CD14-positive monocyte (primary cell): ENCODE results near the gene EXOC2. TPM values are rescaled to one million over a fixed set of nuclear protein-coding genes. Genes with fewer than 3 reads are reported as not detected.

Source experiments
- DNase-seq, 3 donors: peaks; one replicate each; pipeline ENCODE4 v3.0.0-alpha.2; 2011 to 2022
- H2AFZ ChIP-seq: 2 replicates; pipeline ENCODE4 v1.6.0; 2012; ENCODE audit warnings: mild to moderate bottlenecking, low read depth, low read length, inconsistent platforms; ENCODE audit not compliant: insufficient read depth, poor library complexity, severe bottlenecking
- H3K27ac ChIP-seq, 2 donors: 1 replicate in 1 of 2; 2 replicates in 1 of 2; pipeline ENCODE4 v1.5.1; 2012 to 2013; ENCODE audit warnings: low read length in 2 of 2, control low read depth in 1 of 2, inconsistent platforms in 1 of 2, low read depth in 1 of 2, mild to moderate bottlenecking in 1 of 2
- H3K27me3 ChIP-seq, 2 donors: one replicate each; pipeline versions ENCODE4 v1.6.0 to v1.6.1; 2011 to 2013; ENCODE audit warnings: low read length in 2 of 2; ENCODE audit not compliant: control insufficient read depth in 2 of 2, insufficient read depth in 2 of 2
- H3K36me3 ChIP-seq, 2 donors: replicated peaks in 1 of 2; 1 replicate in 1 of 2; 2 replicates in 1 of 2; pipeline versions ENCODE4 v1.5.1 to v1.6.1; 2012 to 2013; ENCODE audit warnings: low read length in 2 of 2, control low read depth in 1 of 2, inconsistent platforms in 1 of 2, mild to moderate bottlenecking in 1 of 2; ENCODE audit not compliant: insufficient read depth in 2 of 2, control insufficient read depth in 1 of 2
- H3K4me1 ChIP-seq, 2 donors: 1 replicate in 1 of 2; 2 replicates in 1 of 2; pipeline versions ENCODE4 v1.5.1 to v1.6.1; 2012 to 2013; ENCODE audit warnings: low read length in 2 of 2, control low read depth in 1 of 2, inconsistent platforms in 1 of 2, mild to moderate bottlenecking in 1 of 2, moderate library complexity in 1 of 2; ENCODE audit not compliant: insufficient read depth in 2 of 2, control insufficient read depth in 1 of 2
- H3K4me2 ChIP-seq: replicated peaks from 2 replicates; pipeline ENCODE3; 2012; ENCODE audit warnings: low read length, moderate library complexity, mild to moderate bottlenecking; ENCODE audit not compliant: poor library complexity, severe bottlenecking; ENCODE audit errors: extremely low read depth
- H3K4me3 ChIP-seq, 3 experiments: fragments of 200-600 bp in 1 of 3; sonication (generic) in 1 of 3; replicated peaks in 1 of 3; 1 replicate in 2 of 3; 2 replicates in 1 of 3; pipeline ENCODE4 v1.5.1; 2011 to 2013; ENCODE audit warnings: low read length in 3 of 3, mild to moderate bottlenecking in 3 of 3, control low read depth in 2 of 3, low read depth in 2 of 3, inconsistent platforms in 1 of 3, moderate library complexity in 1 of 3
- H3K79me2 ChIP-seq: 2 replicates; pipeline ENCODE4 v1.6.0; 2012; ENCODE audit warnings: mild to moderate bottlenecking, control low read depth, inconsistent platforms, low read length, moderate library complexity; ENCODE audit not compliant: insufficient read depth
- H3K9ac ChIP-seq: 2 replicates; pipeline ENCODE4 v1.6.0; 2017; ENCODE audit warnings: low read length, mild to moderate bottlenecking; ENCODE audit not compliant: insufficient read depth, poor library complexity, severe bottlenecking
- H3K9me3 ChIP-seq, 2 donors: replicated peaks in 1 of 2; 1 replicate in 1 of 2; 2 replicates in 1 of 2; pipeline versions ENCODE4 v1.5.1 to v1.6.1; 2012 to 2013; ENCODE audit warnings: low read length in 2 of 2, control low read depth in 1 of 2; ENCODE audit not compliant: control insufficient read depth in 1 of 2, insufficient read depth in 1 of 2
- H4K20me1 ChIP-seq: 2 replicates; pipeline ENCODE4 v1.6.0; 2012; ENCODE audit warnings: mild to moderate bottlenecking, low read length, control low read depth, moderate library complexity; ENCODE audit not compliant: insufficient read depth
- H3K27ac Mint-ChIP-seq, 7 donors: one replicate each; pipeline ENCODE4 v1.8.0; 2020; ENCODE audit warnings: mild to moderate bottlenecking in 7 of 7, mixed read lengths in 7 of 7, moderate library complexity in 6 of 7, inconsistent platforms in 2 of 7
- H3K27me3 Mint-ChIP-seq, 3 donors: one replicate each; pipeline ENCODE4 v1.8.0; 2021 to 2022; ENCODE audit warnings: low read depth in 3 of 3, mild to moderate bottlenecking in 3 of 3, mixed read lengths in 3 of 3, moderate library complexity in 3 of 3, inconsistent platforms in 1 of 3
- H3K36me3 Mint-ChIP-seq, 2 donors: one replicate each; pipeline ENCODE4 v1.8.0; 2020; ENCODE audit warnings: mixed read lengths in 2 of 2, inconsistent platforms in 1 of 2, mild to moderate bottlenecking in 1 of 2
- H3K4me1 Mint-ChIP-seq: one replicate; pipeline ENCODE4 v1.8.0; 2020; ENCODE audit warnings: mild to moderate bottlenecking, mixed read lengths
- H3K4me3 Mint-ChIP-seq, 2 donors: one replicate each; pipeline ENCODE4 v1.8.0; 2020; ENCODE audit warnings: mild to moderate bottlenecking in 2 of 2, mixed read lengths in 2 of 2, moderate library complexity in 1 of 2
- H3K9me3 Mint-ChIP-seq, 7 donors: one replicate each; pipeline ENCODE4 v1.8.0; 2020 to 2022; ENCODE audit warnings: mixed read lengths in 7 of 7, mild to moderate bottlenecking in 6 of 7, moderate library complexity in 6 of 7, inconsistent platforms in 2 of 7
- WGBS: methylation state at CpG from one replicate; pipeline ENCODE4 v1.1.5; 2013; ENCODE audit warnings: missing lambda C conversion rate; ENCODE audit not compliant: insufficient coverage; 5-methylcytosine and 5-hydroxymethylcytosine counted together
- intact Hi-C, 2 donors: fragments of 100-400 bp; cut with micrococcal nuclease; formaldehyde crosslinking; loops; one replicate each; pipeline versions ENCODE4 v1.15.0 to v1.15.1; 2023
- polyA plus RNA-seq, 3 donors: library from polyadenylated mRNA; depleted of rRNA in 1 of 3; unstranded in 2 of 3; stranded (reverse) in 1 of 3; fragments of 300-500 nt in 2 of 3; fragments of >200 nt in 1 of 3; fragmentation: Illumina TruSeq in 2 of 3; gene quantifications; 1 replicate in 2 of 3; 2 replicates in 1 of 3; pipeline ENCODE4 v1.2.3, GENCODE V29; 2012 to 2021
- TF ChIP-seq, protein P1 (sequence below): fragments of 200-600 bp; IDR thresholded peaks from one replicate; pipeline ENCODE4 v1.8.0; 2022; ENCODE audit warnings: antibody characterized with exemption, mild to moderate bottlenecking

Gene EXOC2
- polyA plus RNA-seq, 3 donors: 7.5 to 15.5 (median 12.0) TPM

GRCh38 chr6:650098-650497 is 42.8 kb downstream of the EXOC2 start:
- Histone ChIP-seq H3K9me3 (no peaks in the 10 kb centered on the region), H3K4me3 (no peak overlapping the region), H3K27ac (no peak overlapping the region), H3K36me3 (no peaks in the 10 kb centered on the region), H3K9ac (no peak overlapping the region), H3K4me2 (no peak overlapping the region), H3K4me1 (peaks cover 0 to 4% of the 10 kb centered on the region in 2 donors), H3K79me2 (peaks cover 3% of the 10 kb centered on the region), H2AFZ (no peak overlapping the region), H4K20me1 (peaks cover 9% of the 10 kb centered on the region), H3K27me3 (no peaks in the 10 kb centered on the region)
- no peak overlapping the region for H3K4me3 Mint-ChIP-seq
- intact Hi-C loops: no loop called here
- WGBS: no CpG with 5 or more reads among the region's 4 CpGs
- H3K4me1 Mint-ChIP-seq: peaks cover 3% of the 10 kb centered on the region
- H3K36me3 Mint-ChIP-seq: peaks cover 3 to 8% of the 10 kb centered on the region in 2 donors
- no peak for DNase-seq
- TF ChIP-seq, protein P1, sequence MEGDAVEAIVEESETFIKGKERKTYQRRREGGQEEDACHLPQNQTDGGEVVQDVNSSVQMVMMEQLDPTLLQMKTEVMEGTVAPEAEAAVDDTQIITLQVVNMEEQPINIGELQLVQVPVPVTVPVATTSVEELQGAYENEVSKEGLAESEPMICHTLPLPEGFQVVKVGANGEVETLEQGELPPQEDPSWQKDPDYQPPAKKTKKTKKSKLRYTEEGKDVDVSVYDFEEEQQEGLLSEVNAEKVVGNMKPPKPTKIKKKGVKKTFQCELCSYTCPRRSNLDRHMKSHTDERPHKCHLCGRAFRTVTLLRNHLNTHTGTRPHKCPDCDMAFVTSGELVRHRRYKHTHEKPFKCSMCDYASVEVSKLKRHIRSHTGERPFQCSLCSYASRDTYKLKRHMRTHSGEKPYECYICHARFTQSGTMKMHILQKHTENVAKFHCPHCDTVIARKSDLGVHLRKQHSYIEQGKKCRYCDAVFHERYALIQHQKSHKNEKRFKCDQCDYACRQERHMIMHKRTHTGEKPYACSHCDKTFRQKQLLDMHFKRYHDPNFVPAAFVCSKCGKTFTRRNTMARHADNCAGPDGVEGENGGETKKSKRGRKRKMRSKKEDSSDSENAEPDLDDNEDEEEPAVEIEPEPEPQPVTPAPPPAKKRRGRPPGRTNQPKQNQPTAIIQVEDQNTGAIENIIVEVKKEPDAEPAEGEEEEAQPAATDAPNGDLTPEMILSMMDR: no peak
- no peak overlapping the region for H3K27ac Mint-ChIP-seq
- H3K9me3 Mint-ChIP-seq: peaks cover 0 to 3% (median 0%) of the 10 kb centered on the region in 7 donors
- H3K27me3 Mint-ChIP-seq: peaks cover 0 to 2% (median 0%) of the 10 kb centered on the region in 3 donors

DNA sequence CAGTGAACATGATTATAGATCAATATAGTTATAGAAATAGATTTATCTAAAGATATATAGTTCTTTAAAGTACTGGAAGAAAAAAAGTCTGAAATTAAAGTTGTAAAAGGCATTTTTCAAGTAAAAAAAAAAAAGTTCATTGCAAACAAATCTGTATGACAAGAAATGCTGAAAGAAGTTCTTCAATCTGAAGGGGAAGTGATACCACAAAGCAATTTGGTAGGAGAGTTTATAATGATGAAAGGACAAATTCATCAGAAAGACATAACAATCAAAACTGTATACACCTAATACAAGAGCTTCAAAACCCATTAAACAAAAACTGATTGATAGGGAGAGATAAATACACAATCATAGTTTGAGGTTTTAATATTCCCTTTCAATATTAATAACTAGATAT is 50.1 kb downstream of the EXOC2 start:
- peaks cover 0 to 4% of the 10 kb centered on the region in 2 donors for H3K4me1 ChIP-seq
- H3K27me3 ChIP-seq: no peaks in the 10 kb centered on the region
- H3K79me2 ChIP-seq: peaks cover 3% of the 10 kb centered on the region
- H3K9ac ChIP-seq: no peak overlapping the region
- TF ChIP-seq, protein P1: no peak
- intact Hi-C loops: no loop called here
- no peak overlapping the region for H2AFZ ChIP-seq
- H3K4me2 ChIP-seq: no peak overlapping the region
- H3K36me3 Mint-ChIP-seq: peaks cover 0 to 9% of the 10 kb centered on the region in 2 donors
- H3K27ac Mint-ChIP-seq: no peak overlapping the region
- H3K27me3 Mint-ChIP-seq: peaks cover 0 to 2% (median 0%) of the 10 kb centered on the region in 3 donors
- peaks cover 8% of the 10 kb centered on the region for H3K4me1 Mint-ChIP-seq
- H3K9me3 Mint-ChIP-seq: peaks cover 3 to 6% (median 5%) of the 10 kb centered on the region in 7 donors
- H4K20me1 ChIP-seq: peaks cover 24% of the 10 kb centered on the region
- H3K27ac ChIP-seq: no peak overlapping the region
- H3K4me3 Mint-ChIP-seq: no peak overlapping the region
- no peaks in the 10 kb centered on the region for H3K36me3 ChIP-seq
- no peak overlapping the region for H3K4me3 ChIP-seq
- H3K9me3 ChIP-seq: no peaks in the 10 kb centered on the region
- DNase-seq: no peak
